B cell (primary cell): ENCODE measurements around the gene GPR176. TPM values are rescaled to one million over a fixed set of nuclear protein-coding genes. Genes with fewer than 3 reads are reported as not detected.

Source experiments
- ATAC-seq: fragments of 200-7000 bp; cut with Tn5 transposase; one replicate; pipeline ENCODE4 v1.10.0; 2021; ENCODE audit warnings: low read depth, mild to moderate bottlenecking, moderate number of reproducible peaks, moderate library complexity
- CTCF ChIA-PET: fragments of 350-600 bp; sonication (Branson Sonifier 250); formaldehyde crosslinking; loops from one replicate; lab custom pipeline; 2021; ENCODE audit warnings: antibody characterized with exemption, inconsistent platforms; lab: Charles Lee
- POLR2A ChIA-PET: fragments of 350-600 bp; sonication (Branson Sonifier 250); formaldehyde crosslinking; loops from one replicate; lab custom pipeline; 2021; ENCODE audit warnings: antibody characterized with exemption; lab: Charles Lee
- DNase-seq: peaks from one replicate; pipeline ENCODE4 v3.0.0; 2013
- H2AFZ ChIP-seq: 2 replicates; pipeline ENCODE4 v1.6.1; 2012; ENCODE audit warnings: mild to moderate bottlenecking, low read depth, low read length; ENCODE audit not compliant: insufficient read depth, poor library complexity, severe bottlenecking
- H3K27ac ChIP-seq, 2 donors: 1 replicate in 1 of 2; 2 replicates in 1 of 2; pipeline ENCODE4 v1.5.1; 2012 to 2013; ENCODE audit warnings: low read length in 2 of 2, mild to moderate bottlenecking in 2 of 2, moderate library complexity in 1 of 2
- H3K27me3 ChIP-seq, 4 experiments: fragments of 200-600 bp in 1 of 4; sonication (generic) in 1 of 4; replicated peaks in 1 of 4; 1 replicate in 2 of 4; 2 replicates in 2 of 4; pipeline versions ENCODE4 v1.6.1 to v1.7.0; 2013 to 2016; ENCODE audit warnings: low read length in 3 of 4, mild to moderate bottlenecking in 2 of 4, mixed read lengths in 1 of 4, moderate library complexity in 1 of 4; ENCODE audit not compliant: insufficient read depth in 4 of 4, control insufficient read depth in 3 of 4; ENCODE audit errors: control extremely low read depth in 1 of 4
- H3K36me3 ChIP-seq, 2 experiments: replicated peaks in 1 of 2; 1 replicate in 1 of 2; 2 replicates in 1 of 2; pipeline versions ENCODE4 v1.6.1 to v1.7.1; 2013; ENCODE audit warnings: low read length in 1 of 2; ENCODE audit not compliant: insufficient read depth in 2 of 2, control insufficient read depth in 1 of 2; ENCODE audit errors: control extremely low read depth in 1 of 2, extremely low read depth in 1 of 2
- H3K4me1 ChIP-seq, 2 donors: fragments of 200-600 bp in 1 of 2; sonication (generic) in 1 of 2; 1 replicate in 1 of 2; 2 replicates in 1 of 2; pipeline versions ENCODE4 v1.5.1 to v1.6.1; 2013 to 2017; ENCODE audit warnings: low read length in 2 of 2; ENCODE audit not compliant: control insufficient read depth in 2 of 2, insufficient read depth in 2 of 2
- H3K4me2 ChIP-seq: replicated peaks from 2 replicates; pipeline ENCODE3; 2012; ENCODE audit warnings: mild to moderate bottlenecking, low read depth, low read length; ENCODE audit not compliant: poor library complexity, severe bottlenecking
- H3K4me3 ChIP-seq, 5 experiments: fragments of 200-600 bp in 1 of 5; sonication (generic) in 1 of 5; 1 replicate in 3 of 5; 2 replicates in 2 of 5; pipeline versions ENCODE4 v1.5.1 to v1.7.0; 2011 to 2016; ENCODE audit warnings: low read length in 4 of 5, mild to moderate bottlenecking in 4 of 5, low read depth in 2 of 5, control low read depth in 1 of 5, moderate library complexity in 1 of 5; ENCODE audit not compliant: insufficient read depth in 1 of 5; ENCODE audit errors: control extremely low read depth in 1 of 5, extremely low read depth in 1 of 5
- H3K79me2 ChIP-seq: fragments of 200-600 bp; sonication (generic); one replicate; pipeline ENCODE4 v1.6.0; 2016; ENCODE audit warnings: low read length; ENCODE audit not compliant: control insufficient read depth, insufficient read depth
- H3K9ac ChIP-seq: fragments of 200-600 bp; sonication (generic); 2 replicates; pipeline ENCODE4 v1.6.1; 2017; ENCODE audit warnings: mild to moderate bottlenecking, low read length, moderate library complexity
- H3K9me3 ChIP-seq, 3 donors: one replicate each; pipeline versions ENCODE4 v1.6.1 to v1.7.1; 2013; ENCODE audit warnings: low read length in 2 of 3; ENCODE audit not compliant: control insufficient read depth in 2 of 3, insufficient read depth in 1 of 3; ENCODE audit errors: control extremely low read depth in 1 of 3
- H4K20me1 ChIP-seq: 2 replicates; pipeline ENCODE4 v1.6.0; 2012; ENCODE audit warnings: mild to moderate bottlenecking, low read length; ENCODE audit not compliant: insufficient read depth, control insufficient read depth, poor library complexity, severe bottlenecking
- H3K27ac Mint-ChIP-seq: one replicate; pipeline ENCODE4 v1.8.0; 2021; ENCODE audit warnings: mixed read lengths
- H3K27me3 Mint-ChIP-seq: one replicate; pipeline ENCODE4 v1.8.0; 2021; ENCODE audit warnings: mixed read lengths
- H3K4me1 Mint-ChIP-seq: one replicate; pipeline ENCODE4 v1.8.0; 2021; ENCODE audit warnings: mixed read lengths
- H3K4me3 Mint-ChIP-seq: one replicate; pipeline ENCODE4 v1.8.0; 2021; ENCODE audit warnings: mixed read lengths
- H3K9me3 Mint-ChIP-seq: one replicate; pipeline ENCODE4 v1.8.0; 2022; ENCODE audit warnings: mixed read lengths; ENCODE audit not compliant: insufficient read depth
- CTCF ChIP-seq: fragments of 200-600 bp; IDR thresholded peaks from one replicate; pipeline ENCODE4 v1.8.0; 2022; ENCODE audit warnings: antibody characterized with exemption, mild to moderate bottlenecking
- EZH2 ChIP-seq: IDR thresholded peaks from 2 replicates; pipeline ENCODE4 v1.6.1; 2012; ENCODE audit warnings: borderline replicate concordance, low read depth, mild to moderate bottlenecking, moderate library complexity, low read length; ENCODE audit not compliant: insufficient read depth, poor library complexity, severe bottlenecking
- WGBS: methylation state at CpG from one replicate; pipeline ENCODE4 v1.1.5; 2013; ENCODE audit warnings: missing lambda C conversion rate; ENCODE audit not compliant: insufficient coverage; 5-methylcytosine and 5-hydroxymethylcytosine counted together
- intact Hi-C: fragments of 100-400 bp; cut with micrococcal nuclease; formaldehyde crosslinking; loops from one replicate; pipeline ENCODE4 v1.10.0; 2022
- polyA plus RNA-seq: library from polyadenylated mRNA; depleted of rRNA; stranded (reverse); fragments of >200 nt; gene quantifications from 2 replicates; pipeline ENCODE4 v1.2.3, GENCODE V29; 2012
- total RNA-seq, 2 donors: library from RNA; stranded (reverse); fragments of 120-200 nt in 1 of 2; gene quantifications; 1 replicate in 1 of 2; 2 replicates in 1 of 2; pipeline versions ENCODE4 v1.2.3 to v1.2.4, GENCODE V29; 2013 to 2022

Gene GPR176
- total and polyA plus RNA-seq, 2 donors (not counting 1 experiment from before 2014, with no cell fraction given): 0.07 to 0.30 TPM

- H3K4me1 ChIP-seq: no peaks in the 10 kb centered on the region
- H2AFZ ChIP-seq: no peak overlapping the region
- H3K9me3 ChIP-seq: no peaks in the 10 kb centered on the region
- H3K27ac ChIP-seq: no peak overlapping the region
- Mint-ChIP-seq H3K4me1 (no peaks in the 10 kb centered on the region), H3K27ac (no peak overlapping the region), H3K4me3 (no peak overlapping the region), H3K9me3 (no peaks in the 10 kb centered on the region), H3K27me3 (peaks cover 20% of the 10 kb centered on the region)
- ATAC-seq (no peak), DNase-seq (no peak)
- intact Hi-C loops: no loop called here
- H3K79me2 ChIP-seq: no peaks in the 10 kb centered on the region
- H3K36me3 ChIP-seq: no peaks in the 10 kb centered on the region
- H3K9ac ChIP-seq: no peak overlapping the region
- H4K20me1 ChIP-seq: no peaks in the 10 kb centered on the region
- CTCF ChIA-PET: interaction anchor here (2.0 kb wide), 1 partner anchor 11 kb away, joined by 5 read pairs; no protein-coding TSS in a partner anchor
- POLR2A ChIA-PET: no interaction called here
- no peak overlapping the region for H3K4me2 ChIP-seq
- H3K4me3 ChIP-seq: no peak overlapping the region
- H3K27me3 ChIP-seq: peaks cover 0 to 5% (median 2%) of the 10 kb centered on the region in 4 experiments
- TF ChIP-seq CTCF (no peak), EZH2 (no peak)
- 94% methylated on average over 2 of the region's 3 CpGs for WGBS
Observed at GRCh38 chr15:39898317-39898716, 21.7 kb downstream of the GPR176 start.

- intact Hi-C loops: no loop called here
- POLR2A ChIA-PET: no interaction called here
- CTCF ChIA-PET: interaction anchor here (2.0 kb wide), 1 partner anchor 9 kb away, joined by 5 read pairs; no protein-coding TSS in a partner anchor
Observed at GRCh38 chr15:39896846-39897245, 23.2 kb downstream of the GPR176 start.

More at GRCh38 chr15:39896846-39897245, 23.2 kb downstream of the GPR176 start:
- Histone ChIP-seq H3K4me2 (no peak overlapping the region), H3K36me3 (no peaks in the 10 kb centered on the region), H3K4me3 (no peak overlapping the region), H3K27me3 (peaks cover 0 to 5% (median 2%) of the 10 kb centered on the region in 4 experiments), H3K27ac (no peak overlapping the region), H3K9ac (no peak overlapping the region), H4K20me1 (no peaks in the 10 kb centered on the region), H2AFZ (no peak overlapping the region), H3K79me2 (no peaks in the 10 kb centered on the region), H3K4me1 (no peaks in the 10 kb centered on the region), H3K9me3 (no peaks in the 10 kb centered on the region)
- H3K9me3 Mint-ChIP-seq: no peaks in the 10 kb centered on the region
- no CpG with 5 or more reads among the region's 1 CpG for WGBS
- TF ChIP-seq CTCF (no peak), EZH2 (no peak)
- no peak overlapping the region for H3K27ac Mint-ChIP-seq
- no peaks in the 10 kb centered on the region for H3K4me1 Mint-ChIP-seq
- peaks cover 18% of the 10 kb centered on the region for H3K27me3 Mint-ChIP-seq
- no peak overlapping the region for H3K4me3 Mint-ChIP-seq
- ATAC-seq (no peak), DNase-seq (no peak)
